ENCODE results near the gene VGLL4. TPM values are rescaled to one million over a fixed set of nuclear protein-coding genes. Genes with fewer than 3 reads are reported as not detected.
A peak's percentile ranks its signal among the peaks of the same experiment; 100 is the strongest.

The VGLL4 gene
- total and polyA plus RNA-seq, 5 experiments from 2014 or later = 19.3 to 31.3 (median 25.7) TPM

GRCh38 chr3:11665331-11665730, 21.6 kb upstream of the VGLL4 start:
- ATAC-seq (no peak), DNase-seq (no peak)
- POLR2A ChIA-PET = no interaction called here
- H3K4me1 Mint-ChIP-seq = no peaks in the 10 kb centered on the region
- H3K27me3 Mint-ChIP-seq = no peaks in the 10 kb centered on the region
- H3K9me3 Mint-ChIP-seq = no peaks in the 10 kb centered on the region
- H3K36me3 Mint-ChIP-seq = peaks cover 0 to 2% (median 2%) of the 10 kb centered on the region in 3 donors
- H3K27ac Mint-ChIP-seq = peak overlapping the region in 1 of 10 donors; percentile 33
- no peak overlapping the region for H3K4me3 Mint-ChIP-seq

- Mint-ChIP-seq H3K27ac (no peak overlapping the region), H3K4me1 (no peaks in the 10 kb centered on the region), H3K9me3 (no peaks in the 10 kb centered on the region), H3K27me3 (no peaks in the 10 kb centered on the region), H3K36me3 (peaks cover 0 to 2% (median 0%) of the 10 kb centered on the region in 3 donors), H3K4me3 (no peak overlapping the region)
- POLR2A ChIA-PET = no interaction called here
- no peak for DNase-seq
- no peak for ATAC-seq
These were observed 18.8 kb upstream of the VGLL4 start for GRCh38 chr3:11662392-11662990.

GRCh38 chr3:11661827-11662226, 18.1 kb upstream of the VGLL4 start:
- no peak overlapping the region for H3K27ac Mint-ChIP-seq
- no peaks in the 10 kb centered on the region for H3K4me1 Mint-ChIP-seq
- no peaks in the 10 kb centered on the region for H3K9me3 Mint-ChIP-seq
- H3K27me3 Mint-ChIP-seq = no peaks in the 10 kb centered on the region
- ATAC-seq (no peak), DNase-seq (no peak)
- POLR2A ChIA-PET = no interaction called here
- peaks cover 0 to 2% (median 0%) of the 10 kb centered on the region in 3 donors for H3K36me3 Mint-ChIP-seq
- H3K4me3 Mint-ChIP-seq = no peak overlapping the region

GRCh38 chr3:11661052-11661656, 17.4 kb upstream of the VGLL4 start:
- H3K36me3 Mint-ChIP-seq = peaks cover 0 to 2% (median 0%) of the 10 kb centered on the region in 3 donors
- H3K27me3 Mint-ChIP-seq = no peaks in the 10 kb centered on the region
- no peak overlapping the region for H3K27ac Mint-ChIP-seq
- H3K4me3 Mint-ChIP-seq = no peak overlapping the region
- no peak for DNase-seq
- ATAC-seq = no peak
- no peaks in the 10 kb centered on the region for H3K9me3 Mint-ChIP-seq
- POLR2A ChIA-PET = interaction anchor here (0.6 kb wide), 1 partner anchor 142 kb away, joined by 5 read pairs; no protein-coding TSS in a partner anchor
- H3K4me1 Mint-ChIP-seq = peaks cover 0 to 5% (median 2%) of the 10 kb centered on the region in 4 donors

GRCh38 chr3:11660242-11660641, 16.5 kb upstream of the VGLL4 start:
- no peak overlapping the region for H3K4me3 Mint-ChIP-seq
- DNase-seq (no peak), ATAC-seq (no peak)
- H3K27me3 Mint-ChIP-seq = no peaks in the 10 kb centered on the region
- H3K36me3 Mint-ChIP-seq = peaks cover 0 to 2% (median 0%) of the 10 kb centered on the region in 3 donors
- no peaks in the 10 kb centered on the region for H3K9me3 Mint-ChIP-seq
- peaks cover 8 to 12% (median 11%) of the 10 kb centered on the region in 4 donors for H3K4me1 Mint-ChIP-seq
- H3K27ac Mint-ChIP-seq = no peak overlapping the region
- POLR2A ChIA-PET = interaction anchor here (0.7 kb wide), 1 partner anchor 20 kb away, joined by 3 read pairs; no protein-coding TSS in a partner anchor

GRCh38 chr3:11658180-11658579, 14.5 kb upstream of the VGLL4 start:
- DNase-seq (no peak), ATAC-seq (no peak)
- peak overlapping the region in 1 of 10 donors; percentile 90 for H3K27ac Mint-ChIP-seq
- POLR2A ChIA-PET = no interaction called here
- H3K27me3 Mint-ChIP-seq = no peaks in the 10 kb centered on the region
- H3K9me3 Mint-ChIP-seq = no peaks in the 10 kb centered on the region
- no peak overlapping the region for H3K4me3 Mint-ChIP-seq
- peaks cover 0 to 2% (median 0%) of the 10 kb centered on the region in 3 donors for H3K36me3 Mint-ChIP-seq
- peaks cover 12 to 16% (median 13%) of the 10 kb centered on the region in 4 donors for H3K4me1 Mint-ChIP-seq

GRCh38 chr3:11655196-11655928, 11.6 kb upstream of the VGLL4 start:
- no peaks in the 10 kb centered on the region for H3K27me3 Mint-ChIP-seq
- H3K36me3 Mint-ChIP-seq = no peaks in the 10 kb centered on the region
- DNase-seq = peak in 8 of 10 donors; percentile 13 to 70 (median 47)
- H3K4me1 Mint-ChIP-seq = peaks cover 12 to 16% (median 13%) of the 10 kb centered on the region in 4 donors
- ATAC-seq = peak; percentile 75 to 96
- no peaks in the 10 kb centered on the region for H3K9me3 Mint-ChIP-seq
- POLR2A ChIA-PET = no interaction called here
- peak overlapping the region in 7 of 10 donors; percentile 22 to 44 (median 34) for H3K4me3 Mint-ChIP-seq
- peak overlapping the region; percentile 71 to 94 (median 88) for H3K27ac Mint-ChIP-seq

- no peaks in the 10 kb centered on the region for H3K9me3 Mint-ChIP-seq
- no peaks in the 10 kb centered on the region for H3K36me3 Mint-ChIP-seq
- H3K27me3 Mint-ChIP-seq = no peaks in the 10 kb centered on the region
- peak overlapping the region in 1 of 10 donors; percentile 27 for H3K27ac Mint-ChIP-seq
- no peak for ATAC-seq
- H3K4me1 Mint-ChIP-seq = peaks cover 12 to 16% (median 13%) of the 10 kb centered on the region in 4 donors
- DNase-seq = no peak
- POLR2A ChIA-PET = no interaction called here
- no peak overlapping the region for H3K4me3 Mint-ChIP-seq
These were observed 10.5 kb upstream of the VGLL4 start for GRCh38 chr3:11654166-11654565.

- POLR2A ChIA-PET = no interaction called here
- DNase-seq = no peak
These were observed 9.8 kb upstream of the VGLL4 start for GRCh38 chr3:11653298-11654055.

GRCh38 chr3:11651900-11652299, 8.2 kb upstream of the VGLL4 start:
- Mint-ChIP-seq H3K27ac (no peak overlapping the region), H3K27me3 (no peaks in the 10 kb centered on the region), H3K4me3 (no peak overlapping the region), H3K4me1 (peaks cover 12 to 16% (median 13%) of the 10 kb centered on the region in 4 donors), H3K36me3 (no peaks in the 10 kb centered on the region), H3K9me3 (no peaks in the 10 kb centered on the region)
- POLR2A ChIA-PET = interaction anchor here (0.7 kb wide), 1 partner anchor 55 kb away, joined by 3 read pairs; no protein-coding TSS in a partner anchor
- ATAC-seq = no peak
- DNase-seq = peak in 3 of 10 donors; percentile 55 to 59 (median 56)

More at GRCh38 chr3:11653298-11654055, 9.8 kb upstream of the VGLL4 start:
- peaks cover 12 to 16% (median 13%) of the 10 kb centered on the region in 4 donors for H3K4me1 Mint-ChIP-seq
- H3K9me3 Mint-ChIP-seq = no peaks in the 10 kb centered on the region
- H3K36me3 Mint-ChIP-seq = no peaks in the 10 kb centered on the region
- H3K27me3 Mint-ChIP-seq = no peaks in the 10 kb centered on the region
- no peak for ATAC-seq
- peak overlapping the region in 2 of 10 donors; percentile 21 to 27 for H3K27ac Mint-ChIP-seq
- no peak overlapping the region for H3K4me3 Mint-ChIP-seq

- Mint-ChIP-seq H3K36me3 (no peaks in the 10 kb centered on the region), H3K27me3 (no peaks in the 10 kb centered on the region), H3K9me3 (no peaks in the 10 kb centered on the region), H3K27ac (no peak overlapping the region), H3K4me3 (no peak overlapping the region), H3K4me1 (peaks cover 11 to 16% (median 12%) of the 10 kb centered on the region in 4 donors)
- POLR2A ChIA-PET = interaction anchor here (0.7 kb wide), 1 partner anchor 56 kb away, joined by 3 read pairs; no protein-coding TSS in a partner anchor
- DNase-seq (no peak), ATAC-seq (no peak)
These were observed 7.8 kb upstream of the VGLL4 start for GRCh38 chr3:11651477-11651876.

GRCh38 chr3:11650391-11650790, 6.7 kb upstream of the VGLL4 start:
- Mint-ChIP-seq H3K27ac (no peak overlapping the region), H3K36me3 (no peaks in the 10 kb centered on the region), H3K4me3 (no peak overlapping the region), H3K9me3 (no peaks in the 10 kb centered on the region), H3K27me3 (no peaks in the 10 kb centered on the region), H3K4me1 (peaks cover 3 to 6% (median 5%) of the 10 kb centered on the region in 4 donors)
- ATAC-seq (no peak), DNase-seq (no peak)
- POLR2A ChIA-PET = interaction anchor here (0.6 kb wide), 1 partner anchor 1984 kb away, joined by 5 read pairs; no protein-coding TSS in a partner anchor

Data from naive thymus-derived CD8-positive, alpha-beta T cell (primary cell).